ENCODE measurements around the gene AARS2. TPM values are rescaled to one million over a fixed set of nuclear protein-coding genes. Genes with fewer than 3 reads are reported as not detected.
A peak's percentile ranks its signal among the peaks of the same experiment; 100 is the strongest.

The AARS2 gene
- total RNA-seq, 1 experiment from 2014 or later: 6.1 TPM

DNA sequence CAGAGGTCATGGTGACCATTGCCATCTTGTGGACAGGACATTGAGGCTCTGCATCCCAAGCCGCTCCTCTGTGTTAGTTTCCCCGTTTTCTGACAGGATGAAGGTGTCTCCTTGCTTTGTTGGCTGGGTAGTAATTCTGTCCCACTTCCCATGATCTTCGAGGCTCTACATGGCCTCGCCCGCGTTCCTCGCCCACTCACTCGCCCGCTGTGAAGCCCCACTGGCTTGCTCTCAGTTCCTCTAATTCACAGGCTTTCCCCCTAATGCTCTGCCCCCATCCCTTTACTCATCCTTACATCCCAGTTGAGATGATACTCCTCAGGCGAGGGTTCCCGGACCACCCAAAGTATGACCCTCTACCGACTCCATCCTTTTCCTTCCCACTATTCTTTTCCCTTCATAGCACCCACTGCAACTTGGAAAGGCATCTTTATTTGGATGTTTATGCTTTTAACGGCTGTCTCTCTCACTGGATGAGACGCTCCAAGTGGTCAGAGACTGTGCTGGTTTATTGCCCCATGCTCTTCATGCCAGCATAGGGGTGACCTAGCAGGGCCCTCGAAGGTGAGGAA is 55.3 kb downstream of the AARS2 start:
- H3K4me3 ChIP-seq (ENCODE audit: low read length): peak overlapping the region; percentile 96; the same call in 1 of the 2 replicates
- H3K9me3 ChIP-seq (ENCODE audit: low read length): no peaks in the 10 kb centered on the region
- H3K79me2 ChIP-seq (ENCODE audit: low read length): peaks cover 19% of the 10 kb centered on the region
- H4K20me1 ChIP-seq (ENCODE audit: insufficient read depth, low read depth, low read length): peaks cover 6% of the 10 kb centered on the region
- H3K27me3 ChIP-seq (ENCODE audit: low read length): no peaks in the 10 kb centered on the region
- peak overlapping the region; percentile 92 for H3K9ac ChIP-seq (ENCODE audit: low read length)
- peak overlapping the region; percentile 53 for H3K27ac ChIP-seq (ENCODE audit: low read length)
- H3K9me2 ChIP-seq (replicated peaks; ENCODE audit: insufficient read depth, low read length): no peaks in the 10 kb centered on the region
- H3K4me2 ChIP-seq (ENCODE audit: low read depth, low read length, poor library complexity, severe bottlenecking): peak overlapping the region; percentile 95
- peak overlapping the region; percentile 76 for H2AFZ ChIP-seq (ENCODE audit: low read length)
- peaks cover 27% of the 10 kb centered on the region for H3K36me3 ChIP-seq (ENCODE audit: insufficient read depth, low read length)
- peaks cover 73% of the 10 kb centered on the region for H3K4me1 ChIP-seq (ENCODE audit: low read length)
- DNase-seq: no peak

DNA sequence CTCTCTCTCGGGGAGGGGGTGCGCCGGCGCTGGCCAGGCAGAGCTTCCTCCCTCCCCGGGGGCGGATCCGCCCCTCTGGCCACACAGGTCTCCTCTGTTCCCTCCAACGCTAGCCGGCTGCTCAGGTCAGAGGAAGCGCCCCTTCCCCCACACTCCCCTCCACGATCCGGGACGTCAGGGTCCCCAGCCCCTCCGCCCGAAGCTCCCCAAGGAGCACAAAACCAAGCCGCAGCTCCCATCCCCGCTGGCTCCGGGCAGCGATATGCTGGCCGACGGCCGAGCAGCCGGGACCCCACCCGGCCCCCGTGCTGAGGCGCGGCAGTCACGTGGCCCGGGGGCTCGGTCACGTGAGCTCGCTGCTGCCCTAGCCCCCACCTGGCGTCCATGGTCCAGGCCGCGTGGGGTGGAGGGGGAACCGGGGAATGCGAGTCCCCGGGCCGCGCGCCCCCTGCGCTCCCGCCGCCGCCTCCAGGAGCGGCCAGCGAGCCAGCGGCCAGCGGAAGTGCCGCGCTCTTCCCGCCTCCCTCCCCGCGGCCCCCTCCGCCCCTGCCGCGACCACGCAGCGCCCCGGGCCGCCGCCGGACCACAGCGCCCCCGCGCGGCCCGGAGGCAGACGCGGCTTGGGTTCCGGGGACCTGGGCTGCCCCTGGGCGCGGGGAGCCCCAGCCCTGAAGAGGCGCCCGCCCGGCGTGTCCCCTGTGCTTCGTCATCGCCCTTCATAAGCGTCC is 56.0 kb downstream of the AARS2 start, which contains the start of gene SLC35B2:
SLC35B2 (minus strand) TSS at position 504 of the 728 bp plus-strand sequence; CDS start at position 386, 118 bp downstream.
- H3K79me2 ChIP-seq (ENCODE audit: low read length): peaks cover 13% of the 10 kb centered on the region
- H2AFZ ChIP-seq (ENCODE audit: low read length): peak within 1 kb of the TSS; percentile 76
- peaks cover 68% of the 10 kb centered on the region for H3K4me1 ChIP-seq (ENCODE audit: low read length)
- H3K9me3 ChIP-seq (ENCODE audit: low read length): no peaks in the 10 kb centered on the region
- no peaks in the 10 kb centered on the region for H3K9me2 ChIP-seq (replicated peaks; ENCODE audit: insufficient read depth, low read length)
- H3K27ac ChIP-seq (ENCODE audit: low read length): peak within 1 kb of the TSS; percentile 53
- H4K20me1 ChIP-seq (ENCODE audit: insufficient read depth, low read depth, low read length): peaks cover 6% of the 10 kb centered on the region
- peak; percentile 91 for DNase-seq
- peak within 1 kb of the TSS; percentile 92 for H3K9ac ChIP-seq (ENCODE audit: low read length)
- peak within 1 kb of the TSS; percentile 96 for H3K4me3 ChIP-seq (ENCODE audit: low read length)
- H3K27me3 ChIP-seq (ENCODE audit: low read length): no peaks in the 10 kb centered on the region
- H3K36me3 ChIP-seq (ENCODE audit: insufficient read depth, low read length): peaks cover 30% of the 10 kb centered on the region
- H3K4me2 ChIP-seq (ENCODE audit: low read depth, low read length, poor library complexity, severe bottlenecking): peak within 1 kb of the TSS; percentile 95

DNA sequence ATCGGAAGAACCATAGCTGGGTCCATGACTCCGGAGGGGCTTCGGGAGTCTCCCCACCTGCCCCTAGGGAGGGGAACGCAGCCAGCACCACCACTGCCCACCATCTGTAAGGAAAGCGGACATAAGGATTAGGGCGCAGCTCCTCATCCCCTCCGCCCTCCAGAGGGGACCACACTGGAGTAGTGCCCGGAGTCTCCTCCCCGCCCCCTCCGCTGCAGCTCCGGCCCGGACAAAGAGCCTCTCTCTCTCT is 56.4 kb downstream of the AARS2 start:
- Histone ChIP-seq H3K79me2 (ENCODE audit: low read length) (peaks cover 8% of the 10 kb centered on the region), H3K4me1 (ENCODE audit: low read length) (peaks cover 63% of the 10 kb centered on the region), H3K9me3 (ENCODE audit: low read length) (no peaks in the 10 kb centered on the region), H4K20me1 (ENCODE audit: insufficient read depth, low read depth, low read length) (peaks cover 11% of the 10 kb centered on the region), H2AFZ (ENCODE audit: low read length) (no peak overlapping the region), H3K27ac (ENCODE audit: low read length) (peak overlapping the region; percentile 48), H3K4me3 (ENCODE audit: low read length) (peak overlapping the region; percentile 96), H3K9me2 (replicated peaks; ENCODE audit: insufficient read depth, low read length) (no peaks in the 10 kb centered on the region), H3K36me3 (ENCODE audit: insufficient read depth, low read length) (peaks cover 35% of the 10 kb centered on the region), H3K27me3 (ENCODE audit: low read length) (no peaks in the 10 kb centered on the region), H3K9ac (ENCODE audit: low read length) (peak overlapping the region; percentile 92), H3K4me2 (ENCODE audit: low read depth, low read length, poor library complexity, severe bottlenecking) (peak overlapping the region; percentile 95)
- DNase-seq: no peak

DNA sequence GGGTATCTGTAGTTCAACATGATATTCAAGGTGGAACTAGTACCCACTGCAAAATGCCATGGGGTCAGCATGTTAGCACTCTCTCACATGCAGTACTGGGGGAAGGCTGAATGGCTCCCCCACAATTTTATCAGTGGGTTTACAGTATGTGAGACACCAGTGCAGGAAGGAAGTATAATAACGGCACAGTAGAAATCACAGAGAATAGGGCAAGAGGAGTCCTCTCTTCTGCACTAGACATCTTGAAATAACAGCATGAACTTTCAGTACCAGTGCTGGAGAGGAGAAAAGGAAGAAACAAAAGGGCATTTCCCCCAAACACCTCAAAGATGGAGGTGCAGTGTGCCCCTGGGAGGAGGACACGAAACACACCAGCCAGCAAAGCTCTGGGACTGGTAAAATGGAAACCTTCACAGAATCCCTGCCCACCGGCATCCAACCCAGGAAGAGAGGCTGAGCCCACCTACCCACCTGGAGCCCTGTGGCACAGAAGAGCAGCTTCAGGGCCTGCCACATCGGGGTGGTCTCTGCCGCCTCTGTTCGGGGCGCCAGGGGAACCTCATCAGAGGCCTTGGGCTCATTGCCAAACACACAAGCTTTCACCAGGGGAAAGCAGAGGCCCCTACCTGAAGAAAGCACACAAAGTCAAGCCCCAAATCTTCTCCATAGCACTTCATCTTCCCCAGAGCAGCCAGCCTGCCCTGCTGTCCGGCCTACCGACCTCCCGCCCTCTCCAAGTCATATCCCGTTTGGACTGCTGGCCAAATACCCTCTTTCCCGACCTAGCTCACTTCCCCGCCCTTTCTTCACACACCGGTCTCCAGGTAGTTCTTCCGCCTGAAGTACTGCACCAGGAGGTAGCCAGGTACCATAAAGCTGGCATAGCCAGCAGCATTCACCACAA is 57.0 kb downstream of the AARS2 start:
- Histone ChIP-seq H2AFZ (ENCODE audit: low read length) (no peak overlapping the region), H3K79me2 (ENCODE audit: low read length) (peaks cover 7% of the 10 kb centered on the region), H3K4me1 (ENCODE audit: low read length) (peaks cover 59% of the 10 kb centered on the region)

DNA sequence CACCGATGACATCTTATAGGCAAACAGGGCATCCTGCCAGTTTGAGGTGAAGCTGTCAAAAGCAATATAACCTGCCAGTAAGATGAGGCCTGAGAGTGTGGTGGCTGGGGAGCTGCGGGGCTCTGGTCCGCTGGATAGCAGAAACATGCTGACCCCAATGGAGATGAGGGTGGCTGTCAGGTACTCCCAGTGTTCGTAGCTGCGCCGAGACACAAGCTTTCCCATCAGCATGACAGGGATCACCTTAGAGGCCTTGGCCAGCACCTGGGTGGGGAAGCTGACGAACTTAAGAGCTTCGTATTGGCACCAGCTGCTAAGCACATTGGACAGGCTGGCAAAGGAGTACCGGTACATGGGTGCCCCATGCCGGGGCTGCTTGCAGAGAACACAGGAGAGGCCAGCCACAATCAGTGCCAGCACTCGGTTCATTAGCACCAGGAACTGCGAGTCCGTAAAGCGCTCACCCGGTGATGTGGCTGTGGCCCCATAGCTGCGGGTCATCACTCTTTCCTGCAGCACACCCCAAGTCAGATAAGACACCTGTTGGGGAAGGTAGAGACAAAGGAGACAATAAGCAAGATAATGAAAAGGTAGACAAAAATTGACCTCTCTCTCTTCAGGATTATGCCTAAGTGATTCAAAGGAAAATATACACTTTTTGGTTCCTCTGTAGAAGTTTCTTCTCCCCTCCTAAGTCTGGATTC is 57.9 kb downstream of the AARS2 start:
- H3K36me3 ChIP-seq (ENCODE audit: insufficient read depth, low read length): peaks cover 44% of the 10 kb centered on the region
- H3K9me3 ChIP-seq (ENCODE audit: low read length): no peaks in the 10 kb centered on the region
- DNase-seq: peak; percentile 72
- H3K27me3 ChIP-seq (ENCODE audit: low read length): no peaks in the 10 kb centered on the region
- peak overlapping the region; percentile 96; the same call in 1 of the 2 replicates for H3K4me3 ChIP-seq (ENCODE audit: low read length)
- H3K4me2 ChIP-seq (ENCODE audit: low read depth, low read length, poor library complexity, severe bottlenecking): peak overlapping the region; percentile 95
- peaks cover 16% of the 10 kb centered on the region for H3K79me2 ChIP-seq (ENCODE audit: low read length)
- H3K27ac ChIP-seq (ENCODE audit: low read length): peak overlapping the region; percentile 48
- peaks cover 24% of the 10 kb centered on the region for H4K20me1 ChIP-seq (ENCODE audit: insufficient read depth, low read depth, low read length)
- H2AFZ ChIP-seq (ENCODE audit: low read length): no peak overlapping the region
- H3K9ac ChIP-seq (ENCODE audit: low read length): peak overlapping the region; percentile 92
- H3K9me2 ChIP-seq (replicated peaks; ENCODE audit: insufficient read depth, low read length): no peaks in the 10 kb centered on the region
- H3K4me1 ChIP-seq (ENCODE audit: low read length): peaks cover 62% of the 10 kb centered on the region

More for the DNA sequence above, 57.0 kb downstream of the AARS2 start:
- Histone ChIP-seq H3K27ac (ENCODE audit: low read length) (peak overlapping the region; percentile 48), H3K9me2 (replicated peaks; ENCODE audit: insufficient read depth, low read length) (no peaks in the 10 kb centered on the region), H3K4me3 (ENCODE audit: low read length) (peak overlapping the region; percentile 96), H3K9me3 (ENCODE audit: low read length) (no peaks in the 10 kb centered on the region), H3K27me3 (ENCODE audit: low read length) (no peaks in the 10 kb centered on the region), H3K9ac (ENCODE audit: low read length) (peak overlapping the region; percentile 92), H3K4me2 (ENCODE audit: low read depth, low read length, poor library complexity, severe bottlenecking) (peak overlapping the region; percentile 95), H4K20me1 (ENCODE audit: insufficient read depth, low read depth, low read length) (peaks cover 15% of the 10 kb centered on the region), H3K36me3 (ENCODE audit: insufficient read depth, low read length) (peaks cover 36% of the 10 kb centered on the region)
- DNase-seq: peak; percentile 69

DNA sequence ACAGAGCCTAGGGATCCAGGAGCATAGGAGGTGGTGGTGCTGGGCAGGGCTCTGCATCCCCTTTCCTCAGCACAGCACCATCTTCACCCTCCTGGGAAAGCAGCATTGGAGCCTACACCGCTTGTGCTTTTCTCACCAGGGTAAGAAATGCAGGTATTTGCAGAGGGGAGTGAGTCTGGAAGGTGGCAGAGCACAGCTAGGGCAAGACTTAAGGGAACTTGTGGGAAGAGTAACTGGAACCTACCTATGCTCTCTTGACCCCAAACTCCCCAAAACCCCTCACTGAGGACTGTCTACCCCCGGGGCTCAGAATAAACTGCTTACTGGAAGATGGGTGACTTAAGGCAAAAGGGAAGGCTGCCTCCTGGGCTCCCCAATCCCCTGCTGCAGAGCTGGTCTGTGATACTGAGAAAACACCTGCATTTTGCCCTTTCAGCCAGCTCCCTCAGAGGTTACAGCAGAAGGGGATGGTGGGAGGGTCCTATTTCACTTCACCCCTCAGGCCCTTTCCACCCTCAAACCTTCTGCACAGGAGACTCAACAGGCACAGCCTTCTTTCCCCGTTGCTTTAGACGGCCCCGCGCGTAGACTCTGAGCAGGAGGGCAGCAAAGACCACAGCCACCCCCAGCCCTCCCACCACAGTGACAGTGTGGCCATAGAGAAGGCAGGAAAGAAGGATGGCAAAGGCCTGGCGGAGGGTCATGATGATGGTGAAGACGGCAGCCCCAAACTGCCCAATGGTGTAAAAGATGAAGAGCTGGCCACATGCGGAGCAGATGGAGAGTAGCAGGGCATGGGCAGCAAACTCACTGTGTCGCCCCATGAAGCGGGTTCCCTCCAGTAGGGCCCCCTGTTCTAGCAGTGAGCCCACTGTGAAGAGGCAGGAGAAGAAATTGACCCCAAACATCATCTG is 58.7 kb downstream of the AARS2 start:
- H3K9me3 ChIP-seq (ENCODE audit: low read length): no peaks in the 10 kb centered on the region
- peak overlapping the region; percentile 35; the same call in 1 of the 2 replicates for H3K9ac ChIP-seq (ENCODE audit: low read length)
- H4K20me1 ChIP-seq (ENCODE audit: insufficient read depth, low read depth, low read length): peaks cover 32% of the 10 kb centered on the region
- peak overlapping the region; percentile 95 for H3K4me2 ChIP-seq (ENCODE audit: low read depth, low read length, poor library complexity, severe bottlenecking)
- H3K27me3 ChIP-seq (ENCODE audit: low read length): no peaks in the 10 kb centered on the region
- H3K27ac ChIP-seq (ENCODE audit: low read length): no peak overlapping the region
- H3K4me3 ChIP-seq (ENCODE audit: low read length): no peak overlapping the region
- H3K4me1 ChIP-seq (ENCODE audit: low read length): peaks cover 68% of the 10 kb centered on the region
- H3K79me2 ChIP-seq (ENCODE audit: low read length): peaks cover 24% of the 10 kb centered on the region
- peaks cover 52% of the 10 kb centered on the region for H3K36me3 ChIP-seq (ENCODE audit: insufficient read depth, low read length)
- no peaks in the 10 kb centered on the region for H3K9me2 ChIP-seq (replicated peaks; ENCODE audit: insufficient read depth, low read length)
- H2AFZ ChIP-seq (ENCODE audit: low read length): no peak overlapping the region
- DNase-seq: peak; percentile 69
